K562 (cell line): ENCODE measurements around the gene BAIAP3. TPM values are rescaled to one million over a fixed set of nuclear protein-coding genes. Genes with fewer than 3 reads are reported as not detected.
A peak's percentile ranks its signal among the peaks of the same experiment; 100 is the strongest.

Experiments
- BRCA1 ChIP-seq, 2 experiments: fragments of 450-650 bp in 1 of 2; sonication (generic) in 1 of 2; formaldehyde crosslinking in 1 of 2; IDR thresholded peaks; 2 replicates each; pipeline versions ENCODE4 v1.5.0 to v1.6.1; 2017 to 2020; ENCODE audit warnings: mild to moderate bottlenecking in 1 of 2, missing genetic modification reagents in 1 of 2
- CHD1 ChIP-seq: fragments of 200-600 bp; sonication (generic); IDR thresholded peaks from one replicate; pipeline ENCODE4 v1.6.1; 2012; ENCODE audit warnings: mild to moderate bottlenecking, moderate library complexity, low read length, inconsistent platforms
- CREBBP ChIP-seq: IDR thresholded peaks from one replicate; pipeline ENCODE4 v1.6.1; 2012; ENCODE audit warnings: low read depth, mild to moderate bottlenecking, control low read depth, inconsistent platforms, low read length
- CTBP1 ChIP-seq: fragments of 450-650 bp; IDR thresholded peaks from 2 replicates; pipeline ENCODE4 v1.6.1; 2016; ENCODE audit warnings: borderline replicate concordance
- EP300 ChIP-seq: IDR thresholded peaks from 2 replicates; pipeline ENCODE4 v1.6.1; 2012; ENCODE audit warnings: low read length, improper control_type of control experiment
- ESRRA ChIP-seq: fragments of 450-650 bp; IDR thresholded peaks from 2 replicates; pipeline ENCODE4 v1.6.1; 2014; ENCODE audit warnings: low read depth, mild to moderate bottlenecking, moderate library complexity, borderline replicate concordance
- FOSL1 ChIP-seq: fragments of 200-800 bp; sonication (Bioruptor generic); conservative IDR thresholded peaks from 2 replicates; pipeline ENCODE4 v1.6.1; 2016; ENCODE audit warnings: missing genetic modification characterization, missing compliant biosample characterization
- GTF2E2 ChIP-seq: fragments of 200-800 bp; sonication (Bioruptor generic); IDR thresholded peaks from 2 replicates; pipeline ENCODE4 v1.6.1; 2016; ENCODE audit warnings: missing genetic modification characterization, missing compliant biosample characterization
- HIVEP1 ChIP-seq: fragments of 250-450 bp; sonication (Bioruptor Pico); IDR thresholded peaks from 2 replicates; pipeline ENCODE4 v1.4.0; 2020; ENCODE audit warnings: mild to moderate bottlenecking
- JUND ChIP-seq, 2 experiments: IDR thresholded peaks; 2 replicates in 1 of 2; 3 replicates in 1 of 2; pipeline ENCODE4 v1.6.1; 2011; ENCODE audit warnings: borderline replicate concordance in 2 of 2, low read depth in 2 of 2, low read length in 2 of 2, improper control_type of control experiment in 1 of 2, missing biosample characterization in 1 of 2, missing genetic modification characterization in 1 of 2, missing genetic modification reagents in 1 of 2
- KDM5B ChIP-seq: fragments of 200-600 bp; sonication (generic); IDR thresholded peaks from 2 replicates; pipeline ENCODE4 v1.6.1; 2012; ENCODE audit warnings: low read depth, mild to moderate bottlenecking, moderate library complexity, low read length, control low read depth, inconsistent platforms; ENCODE audit not compliant: insufficient replicate concordance
- NEUROD1 ChIP-seq: fragments of 150-350 bp; IDR thresholded peaks from 2 replicates; pipeline ENCODE4 v1.6.1; 2014; ENCODE audit warnings: borderline replicate concordance, low read length, low read depth; ENCODE audit not compliant: partially characterized antibody
- NFIC ChIP-seq: fragments of 450-650 bp; IDR thresholded peaks from 2 replicates; pipeline ENCODE4 v1.6.1; 2017; ENCODE audit warnings: mild to moderate bottlenecking, inconsistent platforms
- PHF20 ChIP-seq: fragments of 450-650 bp; IDR thresholded peaks from 2 replicates; pipeline ENCODE4 v1.6.1; 2018; ENCODE audit not compliant: partially characterized antibody
- RAD51 ChIP-seq: fragments of 450-650 bp; IDR thresholded peaks from 2 replicates; pipeline ENCODE4 v1.7.1; 2016; ENCODE audit warnings: low read depth, mild to moderate bottlenecking, borderline replicate concordance
- SIN3A ChIP-seq, 2 experiments: fragments of 150-350 bp in 1 of 2; IDR thresholded peaks; 2 replicates each; pipeline ENCODE4 v1.6.1; 2011 to 2016; ENCODE audit warnings: borderline replicate concordance in 2 of 2, low read depth in 2 of 2, low read length in 2 of 2, mild to moderate bottlenecking in 2 of 2, moderate library complexity in 2 of 2; ENCODE audit not compliant: control insufficient read depth in 1 of 2
- TAF15 ChIP-seq: fragments of 200-400 bp; formaldehyde crosslinking; IDR thresholded peaks from 2 replicates; pipeline ENCODE4 v1.6.1; 2017; ENCODE audit warnings: mild to moderate bottlenecking, low read depth, low read length, moderate library complexity
- TRIM28 ChIP-seq: fragments of 450-650 bp; IDR thresholded peaks from 2 replicates; pipeline ENCODE4 v1.6.1; 2017
- USF1 ChIP-seq: sonication (generic); formaldehyde crosslinking; IDR thresholded peaks from 2 replicates; pipeline ENCODE4 v1.9.0; 2022; ENCODE audit warnings: mild to moderate bottlenecking, missing genetic modification reagents
- ZBTB26 ChIP-seq: fragments of 450-650 bp; formaldehyde crosslinking; IDR thresholded peaks from 2 replicates; pipeline ENCODE4 v1.4.0; 2022; ENCODE audit warnings: missing genetic modification characterization
- ZNF24 ChIP-seq: fragments of 450-650 bp; IDR thresholded peaks from 2 replicates; pipeline ENCODE4 v1.6.1; 2016
- polyA plus RNA-seq, 8 experiments: library from polyadenylated mRNA; depleted of rRNA in 4 of 8; stranded (reverse) in 5 of 8; unstranded in 3 of 8; fragments of >200 nt; fragmentation: Nextera tagmentation in 2 of 8; fragmentation: Illumina TruSeq in 1 of 8; extraction: Ambion mirVana in 2 of 8; extraction: Trizol in 1 of 8; gene quantifications; 2 replicates each; pipeline versions ENCODE4 v1.2.1 to v1.2.3, GENCODE V29; 2011 to 2014; ENCODE audit warnings: inconsistent platforms in 1 of 8, missing spikeins in 1 of 8
- total RNA-seq, 7 experiments: library from RNA; depleted of rRNA in 6 of 7; stranded (reverse); fragments of >200 nt in 6 of 7; fragmentation: Illumina TruSeq in 2 of 7; extraction: Trizol in 2 of 7; gene quantifications; 2 replicates each; pipeline versions ENCODE4 v1.2.1 to v1.2.3, GENCODE V29; 2011 to 2021; ENCODE audit warnings: low replicate concordance in 1 of 7
- TF ChIP-seq, protein P1 (sequence below): fragments of 250-450 bp; sonication (Bioruptor Pico); IDR thresholded peaks from 2 replicates; pipeline ENCODE4 v1.9.0; 2021; ENCODE audit warnings: mild to moderate bottlenecking
- TF ChIP-seq, protein P2 (sequence below): sonication (generic); formaldehyde crosslinking; IDR thresholded peaks from 2 replicates; pipeline ENCODE4 v1.8.0; 2022; ENCODE audit warnings: mild to moderate bottlenecking, missing genetic modification reagents

BAIAP3 gene
- total and polyA plus RNA-seq, 9 of the 15 experiments (the other 6 are each of a cell fraction or from before 2014, with no cell fraction given): 0.03 to 4.5 (median 0.57) TPM; not detected in 1

DNA sequence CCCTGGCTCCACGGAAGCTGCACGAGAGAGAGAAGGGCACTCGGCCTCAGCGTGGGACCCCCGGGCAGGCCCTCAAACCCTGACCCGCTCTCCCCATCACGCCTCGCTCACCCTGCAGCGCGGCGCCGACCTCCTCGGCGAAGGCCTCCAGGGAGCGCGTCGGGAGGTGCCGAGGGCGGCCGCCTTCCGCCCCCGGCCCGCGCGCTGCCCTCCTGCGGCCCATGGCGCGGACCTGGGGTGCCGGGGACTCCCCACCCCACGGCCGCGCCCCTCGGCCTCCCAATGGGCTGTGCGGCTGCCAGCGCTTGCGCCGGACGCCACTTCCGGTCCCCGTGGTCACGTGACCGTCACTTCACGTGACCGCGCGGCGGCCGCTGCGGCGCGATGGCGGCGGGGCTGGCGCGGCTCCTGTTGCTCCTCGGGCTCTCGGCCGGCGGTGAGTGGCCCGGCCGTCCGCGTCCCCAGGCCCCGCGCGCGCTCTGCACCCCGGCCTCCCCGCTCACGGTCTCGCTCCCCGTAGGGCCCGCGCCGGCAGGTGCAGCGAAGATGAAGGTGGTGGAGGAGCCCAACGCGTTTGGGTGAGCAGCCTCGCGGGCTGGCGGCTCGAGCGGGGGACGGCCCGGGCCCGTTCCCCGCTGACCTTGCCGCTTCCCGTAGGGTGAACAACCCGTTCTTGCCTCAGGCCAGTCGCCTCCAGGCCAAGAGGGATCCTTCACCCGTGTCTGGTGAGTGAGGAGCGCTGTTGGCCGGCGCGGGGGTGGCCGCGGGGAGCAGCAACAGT is 18.3 kb downstream of the BAIAP3 start, which contains the start of the genes GNPTG and TSR3 (continued):
- TF ChIP-seq NEUROD1: peak; percentile 28
- peak; percentile 100 for TF ChIP-seq SIN3A (IDR thresholded peaks at IDR 0.05; ENCODE audit: borderline replicate concordance in 2 of 2, control insufficient read depth in 1 of 2, low read depth in 2 of 2, low read length in 2 of 2)
- no peak for TF ChIP-seq GTF2E2 (tag)
- peak; percentile 97 for TF ChIP-seq PHF20
- peak; percentile 44 for TF ChIP-seq CHD1
- no peak for TF ChIP-seq BRCA1 (IDR thresholded peaks at IDR 0.05)
- TF ChIP-seq BRCA1 (CRISPR knock-in tag; IDR thresholded peaks at IDR 0.05): 0 out of 2 replicates have a peak, but pooled peaks have one; percentile 41
- 0 out of 2 replicates have a peak, but pooled peaks have one; percentile 22 for TF ChIP-seq FOSL1 (tag)
- TF ChIP-seq EP300: peak; percentile 41
- peak; percentile 56; the same call in 1 of the 2 replicates for TF ChIP-seq ESRRA
- TF ChIP-seq NFIC: peak; percentile 20; the same call in 1 of the 2 replicates
- TF ChIP-seq, protein P1, sequence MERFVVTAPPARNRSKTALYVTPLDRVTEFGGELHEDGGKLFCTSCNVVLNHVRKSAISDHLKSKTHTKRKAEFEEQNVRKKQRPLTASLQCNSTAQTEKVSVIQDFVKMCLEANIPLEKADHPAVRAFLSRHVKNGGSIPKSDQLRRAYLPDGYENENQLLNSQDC (CRISPR knock-in tag): peak; percentile 87; the same call in 1 of the 2 replicates
- TF ChIP-seq RAD51: peak; percentile 97
- peak; percentile 76 for TF ChIP-seq KDM5B
- no peak for TF ChIP-seq TRIM28
- peak; percentile 72; the same call in 1 of the 2 replicates for TF ChIP-seq CTBP1
- TF ChIP-seq, protein P2, sequence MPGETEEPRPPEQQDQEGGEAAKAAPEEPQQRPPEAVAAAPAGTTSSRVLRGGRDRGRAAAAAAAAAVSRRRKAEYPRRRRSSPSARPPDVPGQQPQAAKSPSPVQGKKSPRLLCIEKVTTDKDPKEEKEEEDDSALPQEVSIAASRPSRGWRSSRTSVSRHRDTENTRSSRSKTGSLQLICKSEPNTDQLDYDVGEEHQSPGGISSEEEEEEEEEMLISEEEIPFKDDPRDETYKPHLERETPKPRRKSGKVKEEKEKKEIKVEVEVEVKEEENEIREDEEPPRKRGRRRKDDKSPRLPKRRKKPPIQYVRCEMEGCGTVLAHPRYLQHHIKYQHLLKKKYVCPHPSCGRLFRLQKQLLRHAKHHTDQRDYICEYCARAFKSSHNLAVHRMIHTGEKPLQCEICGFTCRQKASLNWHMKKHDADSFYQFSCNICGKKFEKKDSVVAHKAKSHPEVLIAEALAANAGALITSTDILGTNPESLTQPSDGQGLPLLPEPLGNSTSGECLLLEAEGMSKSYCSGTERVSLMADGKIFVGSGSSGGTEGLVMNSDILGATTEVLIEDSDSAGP (CRISPR knock-in tag): 0 out of 2 replicates have a peak, but pooled peaks have one; percentile 33
- TF ChIP-seq ZNF24: peak; percentile 19; the same call in 1 of the 2 replicates
- TF ChIP-seq HIVEP1 (CRISPR knock-in tag): no peak
- peak; percentile 61; the same call in 1 of the 2 replicates for TF ChIP-seq JUND (IDR thresholded peaks at IDR 0.05; ENCODE audit: borderline replicate concordance, low read depth, low read length)
- TF ChIP-seq JUND (tag; IDR thresholded peaks at IDR 0.05; ENCODE audit: borderline replicate concordance, low read depth, low read length): no peak; the same call in 2 of the 3 replicates
- TF ChIP-seq TAF15: no peak
- no peak for TF ChIP-seq ZBTB26 (CRISPR knock-in tag)
- peak; percentile 94 for TF ChIP-seq USF1 (CRISPR knock-in tag)
- TF ChIP-seq CREBBP: no peak
